Measurements from ENCODE around the gene CDYL2.

DNA sequence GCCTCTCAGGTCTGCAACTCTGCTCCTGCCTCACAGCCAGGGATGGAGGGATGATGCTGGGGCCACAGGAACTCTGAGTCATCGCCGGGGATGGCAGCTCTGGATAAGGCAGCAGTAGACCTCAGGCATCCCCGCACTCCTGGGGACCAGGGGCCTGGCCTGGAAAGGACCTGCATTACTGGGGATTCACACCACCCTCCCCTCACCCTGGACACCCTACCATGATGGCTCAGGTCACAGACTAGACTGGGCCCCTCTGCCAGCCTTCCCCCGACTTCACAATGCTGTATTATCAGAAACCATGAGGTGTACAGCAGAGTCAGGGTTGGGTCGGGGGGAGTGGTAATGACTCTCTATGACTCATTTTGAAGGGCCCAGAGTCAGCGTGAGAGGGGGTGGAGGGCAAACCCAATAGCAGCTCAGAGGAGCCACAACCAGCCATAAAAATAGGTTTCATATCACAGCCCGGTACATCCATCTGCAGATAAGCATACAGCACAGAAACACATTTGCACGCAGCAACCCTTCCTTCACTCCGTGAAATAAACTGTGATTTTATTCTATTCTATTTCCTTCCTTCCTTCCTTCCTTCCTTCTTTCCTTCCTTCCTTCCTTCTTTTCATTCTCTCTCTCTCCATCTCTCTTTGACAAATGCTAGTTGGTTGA is 234.8 kb downstream of the CDYL2 start:
- TF ChIP-seq, protein P1, sequence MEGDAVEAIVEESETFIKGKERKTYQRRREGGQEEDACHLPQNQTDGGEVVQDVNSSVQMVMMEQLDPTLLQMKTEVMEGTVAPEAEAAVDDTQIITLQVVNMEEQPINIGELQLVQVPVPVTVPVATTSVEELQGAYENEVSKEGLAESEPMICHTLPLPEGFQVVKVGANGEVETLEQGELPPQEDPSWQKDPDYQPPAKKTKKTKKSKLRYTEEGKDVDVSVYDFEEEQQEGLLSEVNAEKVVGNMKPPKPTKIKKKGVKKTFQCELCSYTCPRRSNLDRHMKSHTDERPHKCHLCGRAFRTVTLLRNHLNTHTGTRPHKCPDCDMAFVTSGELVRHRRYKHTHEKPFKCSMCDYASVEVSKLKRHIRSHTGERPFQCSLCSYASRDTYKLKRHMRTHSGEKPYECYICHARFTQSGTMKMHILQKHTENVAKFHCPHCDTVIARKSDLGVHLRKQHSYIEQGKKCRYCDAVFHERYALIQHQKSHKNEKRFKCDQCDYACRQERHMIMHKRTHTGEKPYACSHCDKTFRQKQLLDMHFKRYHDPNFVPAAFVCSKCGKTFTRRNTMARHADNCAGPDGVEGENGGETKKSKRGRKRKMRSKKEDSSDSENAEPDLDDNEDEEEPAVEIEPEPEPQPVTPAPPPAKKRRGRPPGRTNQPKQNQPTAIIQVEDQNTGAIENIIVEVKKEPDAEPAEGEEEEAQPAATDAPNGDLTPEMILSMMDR (IDR thresholded peaks at IDR 0.05) = no peak
- TF ChIP-seq, protein P2, sequence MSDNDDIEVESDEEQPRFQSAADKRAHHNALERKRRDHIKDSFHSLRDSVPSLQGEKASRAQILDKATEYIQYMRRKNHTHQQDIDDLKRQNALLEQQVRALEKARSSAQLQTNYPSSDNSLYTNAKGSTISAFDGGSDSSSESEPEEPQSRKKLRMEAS (IDR thresholded peaks at IDR 0.05; ENCODE audit: low read depth) = no peak
- TF ChIP-seq RAD21 (IDR thresholded peaks at IDR 0.05; ENCODE audit: low read length) (no peak), REST (IDR thresholded peaks at IDR 0.05; ENCODE audit: low read depth, low read length) (no peak), EP300 (IDR thresholded peaks at IDR 0.05; ENCODE audit: borderline replicate concordance in 1 of 2, low read depth in 1 of 2, low read length in 1 of 2) (no peak), POLR2AphosphoS5 (IDR thresholded peaks at IDR 0.05; ENCODE audit: low read depth, low read length) (no peak), FOXJ3 (CRISPR knock-in tag; IDR thresholded peaks at IDR 0.05) (no peak)
- TF ChIP-seq, protein P3, sequence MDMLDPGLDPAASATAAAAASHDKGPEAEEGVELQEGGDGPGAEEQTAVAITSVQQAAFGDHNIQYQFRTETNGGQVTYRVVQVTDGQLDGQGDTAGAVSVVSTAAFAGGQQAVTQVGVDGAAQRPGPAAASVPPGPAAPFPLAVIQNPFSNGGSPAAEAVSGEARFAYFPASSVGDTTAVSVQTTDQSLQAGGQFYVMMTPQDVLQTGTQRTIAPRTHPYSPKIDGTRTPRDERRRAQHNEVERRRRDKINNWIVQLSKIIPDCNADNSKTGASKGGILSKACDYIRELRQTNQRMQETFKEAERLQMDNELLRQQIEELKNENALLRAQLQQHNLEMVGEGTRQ (IDR thresholded peaks at IDR 0.05; ENCODE audit: borderline replicate concordance, low read depth, low read length) = no peak
- TF ChIP-seq, protein P4, sequence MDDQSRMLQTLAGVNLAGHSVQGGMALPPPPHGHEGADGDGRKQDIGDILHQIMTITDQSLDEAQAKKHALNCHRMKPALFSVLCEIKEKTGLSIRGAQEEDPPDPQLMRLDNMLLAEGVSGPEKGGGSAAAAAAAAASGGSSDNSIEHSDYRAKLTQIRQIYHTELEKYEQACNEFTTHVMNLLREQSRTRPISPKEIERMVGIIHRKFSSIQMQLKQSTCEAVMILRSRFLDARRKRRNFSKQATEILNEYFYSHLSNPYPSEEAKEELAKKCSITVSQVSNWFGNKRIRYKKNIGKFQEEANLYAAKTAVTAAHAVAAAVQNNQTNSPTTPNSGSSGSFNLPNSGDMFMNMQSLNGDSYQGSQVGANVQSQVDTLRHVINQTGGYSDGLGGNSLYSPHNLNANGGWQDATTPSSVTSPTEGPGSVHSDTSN (IDR thresholded peaks at IDR 0.05) = no peak
- TF ChIP-seq, protein P5, sequence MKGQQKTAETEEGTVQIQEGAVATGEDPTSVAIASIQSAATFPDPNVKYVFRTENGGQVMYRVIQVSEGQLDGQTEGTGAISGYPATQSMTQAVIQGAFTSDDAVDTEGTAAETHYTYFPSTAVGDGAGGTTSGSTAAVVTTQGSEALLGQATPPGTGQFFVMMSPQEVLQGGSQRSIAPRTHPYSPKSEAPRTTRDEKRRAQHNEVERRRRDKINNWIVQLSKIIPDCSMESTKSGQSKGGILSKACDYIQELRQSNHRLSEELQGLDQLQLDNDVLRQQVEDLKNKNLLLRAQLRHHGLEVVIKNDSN (IDR thresholded peaks at IDR 0.05; ENCODE audit: borderline replicate concordance, low read depth) = no peak
